ENCODE measurements around the gene C3orf85.

GRCh38 chr3:109176726-109177125 lies 40.2 kb downstream of the C3orf85 start:
- TF ChIP-seq, protein P1, sequence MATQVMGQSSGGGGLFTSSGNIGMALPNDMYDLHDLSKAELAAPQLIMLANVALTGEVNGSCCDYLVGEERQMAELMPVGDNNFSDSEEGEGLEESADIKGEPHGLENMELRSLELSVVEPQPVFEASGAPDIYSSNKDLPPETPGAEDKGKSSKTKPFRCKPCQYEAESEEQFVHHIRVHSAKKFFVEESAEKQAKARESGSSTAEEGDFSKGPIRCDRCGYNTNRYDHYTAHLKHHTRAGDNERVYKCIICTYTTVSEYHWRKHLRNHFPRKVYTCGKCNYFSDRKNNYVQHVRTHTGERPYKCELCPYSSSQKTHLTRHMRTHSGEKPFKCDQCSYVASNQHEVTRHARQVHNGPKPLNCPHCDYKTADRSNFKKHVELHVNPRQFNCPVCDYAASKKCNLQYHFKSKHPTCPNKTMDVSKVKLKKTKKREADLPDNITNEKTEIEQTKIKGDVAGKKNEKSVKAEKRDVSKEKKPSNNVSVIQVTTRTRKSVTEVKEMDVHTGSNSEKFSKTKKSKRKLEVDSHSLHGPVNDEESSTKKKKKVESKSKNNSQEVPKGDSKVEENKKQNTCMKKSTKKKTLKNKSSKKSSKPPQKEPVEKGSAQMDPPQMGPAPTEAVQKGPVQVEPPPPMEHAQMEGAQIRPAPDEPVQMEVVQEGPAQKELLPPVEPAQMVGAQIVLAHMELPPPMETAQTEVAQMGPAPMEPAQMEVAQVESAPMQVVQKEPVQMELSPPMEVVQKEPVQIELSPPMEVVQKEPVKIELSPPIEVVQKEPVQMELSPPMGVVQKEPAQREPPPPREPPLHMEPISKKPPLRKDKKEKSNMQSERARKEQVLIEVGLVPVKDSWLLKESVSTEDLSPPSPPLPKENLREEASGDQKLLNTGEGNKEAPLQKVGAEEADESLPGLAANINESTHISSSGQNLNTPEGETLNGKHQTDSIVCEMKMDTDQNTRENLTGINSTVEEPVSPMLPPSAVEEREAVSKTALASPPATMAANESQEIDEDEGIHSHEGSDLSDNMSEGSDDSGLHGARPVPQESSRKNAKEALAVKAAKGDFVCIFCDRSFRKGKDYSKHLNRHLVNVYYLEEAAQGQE (IDR thresholded peaks at IDR 0.05; ENCODE audit: insufficient read depth in 1 of 2, low read depth in 2 of 2, low read length in 2 of 2) = no peak
- TF ChIP-seq POLR2AphosphoS5 (IDR thresholded peaks at IDR 0.05; ENCODE audit: low read depth, low read length) = no peak
- TF ChIP-seq TAF1 (IDR thresholded peaks at IDR 0.05; ENCODE audit: borderline replicate concordance, insufficient read depth, low read length) = no peak
- no peak for TF ChIP-seq SIN3A (IDR thresholded peaks at IDR 0.05; ENCODE audit: borderline replicate concordance, insufficient read depth, low read length)
